Right lobe of liver (tissue), 4 donors: ENCODE results near the gene GNAT2.

Source experiments
- CTCF ChIP-seq, 4 donors: fragments of 200-600 bp in 3 of 4; fragments of 450-650 bp in 1 of 4; IDR thresholded peaks; one replicate each; pipeline versions ENCODE4 v1.5.1 to v1.8.0; 2016 to 2022; ENCODE audit warnings: antibody characterized with exemption in 4 of 4, mild to moderate bottlenecking in 2 of 4
- POLR2A ChIP-seq: fragments of 450-650 bp; IDR thresholded peaks from one replicate; pipeline ENCODE4 v1.6.1; 2017; ENCODE audit warnings: antibody characterized with exemption, mild to moderate bottlenecking
- donor health status: DM: no; HTN: no; CAD: no.
- donor health status: DM: no; HTN: no; CAD: no.
- donor health status: DM: no; HTN: yes; CAD: no.

- no peak for TF ChIP-seq CTCF (IDR thresholded peaks at IDR 0.05)
- TF ChIP-seq POLR2A: no peak
Observed at GRCh38 chr1:109573785-109574184, 45.6 kb downstream of the GNAT2 start.
